Posterior cingulate gyrus (tissue), 11 donors: ENCODE measurements around the gene COA1.
"Not testable (repeated sequence)": the region's sequence is repeated elsewhere in the genome, so short reads cannot be mapped to it uniquely, and the experiment has no call there.

Experiments
- DNase-seq, 10 donors: peaks; one replicate each; pipeline versions ENCODE4 v3.0.0 to v3.0.0-alpha.2; 2020 to 2021; ENCODE audit warnings: mixed read lengths in 3 of 10
- intact Hi-C: fragments of 100-400 bp; cut with DNase I; formaldehyde crosslinking; loops from one replicate; pipeline ENCODE4 v1.15.1; 2023

COA1 gene

GRCh38 chr7:43639858-43640491 is 89.3 kb downstream of the COA1 start:
- intact Hi-C loops: no loop called here
- no peak for DNase-seq

DNA sequence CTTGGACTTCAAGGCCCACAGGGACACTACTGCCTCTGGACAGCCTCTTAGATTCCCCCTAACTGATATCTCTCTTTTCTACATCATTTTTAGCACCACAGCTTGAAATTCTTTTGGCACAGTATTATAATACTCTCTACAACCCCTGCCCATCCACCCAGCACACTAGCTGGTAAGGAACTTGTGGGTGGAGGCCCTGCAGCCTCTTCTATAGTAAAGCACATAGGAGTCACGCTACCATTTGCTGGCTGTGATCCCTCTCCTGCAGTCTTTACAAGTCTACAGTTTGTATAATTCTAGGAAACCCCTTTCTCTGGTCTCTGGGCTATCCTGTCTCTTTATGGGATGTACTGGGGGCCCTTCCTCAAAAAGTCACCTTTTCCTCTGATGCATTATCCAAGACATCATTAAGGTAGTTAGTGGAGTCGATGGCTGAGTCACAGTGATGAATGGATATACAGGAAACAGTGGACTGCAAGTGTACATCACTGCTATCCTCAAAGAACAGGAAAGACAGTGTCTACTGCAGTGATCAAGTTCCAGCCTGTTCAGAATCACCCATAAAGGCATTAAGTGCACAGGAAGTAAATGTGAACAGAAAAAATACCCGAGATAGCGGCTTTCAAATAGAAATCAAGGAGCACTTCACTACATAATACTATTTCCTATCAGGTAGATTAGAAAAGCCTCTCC is 92.1 kb downstream of the COA1 start:
- no peak for DNase-seq
- intact Hi-C loops: no loop called here

GRCh38 chr7:43636093-43636492 is 93.2 kb downstream of the COA1 start:
- DNase-seq: no peak
- intact Hi-C loops: no loop called here

GRCh38 chr7:43634384-43634783 is 94.9 kb downstream of the COA1 start:
- intact Hi-C loops: no loop called here
- DNase-seq: no peak

GRCh38 chr7:43632746-43633145 is 96.6 kb downstream of the COA1 start:
- no peak for DNase-seq
- intact Hi-C loops: no loop called here

DNA sequence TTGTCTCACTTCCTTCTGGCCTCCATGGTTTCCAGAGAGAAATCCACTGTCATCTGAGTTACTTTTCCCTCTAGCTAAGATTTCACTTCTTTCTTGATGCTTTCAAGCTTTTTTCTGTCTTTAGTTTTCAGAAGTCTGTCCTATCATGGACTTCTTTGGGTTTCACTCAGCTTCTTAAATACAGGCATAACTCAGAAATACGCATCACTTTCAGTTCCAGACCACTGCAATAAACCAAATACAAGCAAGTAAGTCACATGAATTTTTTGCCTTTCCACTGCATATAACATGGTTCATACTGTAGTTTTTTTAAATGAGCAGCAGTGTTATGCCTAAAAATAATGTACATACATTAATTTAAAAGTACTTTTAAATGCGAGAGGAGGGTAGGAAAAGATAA is 97.8 kb downstream of the COA1 start:
- intact Hi-C loops: no loop called here
- DNase-seq: no peak

GRCh38 chr7:43630482-43630881 is 98.8 kb downstream of the COA1 start:
- intact Hi-C loops: no loop called here
- no peak for DNase-seq

- no peak for DNase-seq
- intact Hi-C loops: no loop called here
These were observed 99.5 kb downstream of the COA1 start for GRCh38 chr7:43629857-43630256.

DNA sequence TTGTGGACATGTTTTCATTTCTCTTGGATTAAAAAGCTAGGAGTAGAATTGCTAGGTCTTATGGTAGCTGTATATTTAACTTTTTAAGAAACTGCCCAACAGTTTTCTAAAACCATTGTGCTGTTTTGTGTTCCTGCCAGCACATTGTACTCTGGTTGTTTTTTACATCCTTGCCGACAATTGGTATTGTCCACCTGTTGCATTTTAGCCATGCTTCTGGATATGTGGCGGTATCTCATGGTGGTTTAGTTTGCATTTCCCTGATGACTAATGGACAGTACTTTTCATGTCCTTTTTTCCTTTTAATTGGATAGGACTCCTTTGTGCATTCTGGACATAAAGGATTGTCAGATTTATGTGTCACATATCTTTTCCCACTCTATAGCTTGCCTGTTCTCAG is 100.9 kb downstream of the COA1 start:
- intact Hi-C loops: no loop called here

GRCh38 chr7:43627798-43628197 is 101.5 kb downstream of the COA1 start:
- intact Hi-C loops, DNase-seq: not testable (repeated sequence)

More for the DNA sequence above, 100.9 kb downstream of the COA1 start:
- no peak for DNase-seq

DNA sequence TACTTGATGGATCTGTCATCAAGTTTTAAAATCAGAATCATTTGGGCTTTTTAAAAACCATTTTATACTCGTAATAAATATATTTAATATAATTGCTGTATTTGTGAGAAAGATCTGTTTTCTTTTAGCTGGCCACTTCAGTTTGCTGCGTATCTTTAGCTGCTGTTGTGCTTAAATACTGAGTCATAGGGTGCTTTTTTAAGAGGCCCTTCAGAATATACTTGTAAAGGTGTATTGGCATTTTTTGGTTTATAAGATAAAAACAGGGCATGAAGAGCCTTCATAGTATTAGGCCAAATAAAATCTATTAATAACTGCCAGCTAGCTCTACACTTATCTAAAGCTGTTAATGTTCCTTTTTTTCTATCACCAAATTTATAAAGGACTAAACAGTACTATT is 102.6 kb downstream of the COA1 start:
- DNase-seq: no peak
- intact Hi-C loops: no loop called here

GRCh38 chr7:43625980-43626379 is 103.3 kb downstream of the COA1 start:
- intact Hi-C loops: no loop called here
- no peak for DNase-seq

- intact Hi-C loops: no loop called here
- DNase-seq: no peak
These were observed 103.9 kb downstream of the COA1 start for GRCh38 chr7:43625453-43625852.

DNA sequence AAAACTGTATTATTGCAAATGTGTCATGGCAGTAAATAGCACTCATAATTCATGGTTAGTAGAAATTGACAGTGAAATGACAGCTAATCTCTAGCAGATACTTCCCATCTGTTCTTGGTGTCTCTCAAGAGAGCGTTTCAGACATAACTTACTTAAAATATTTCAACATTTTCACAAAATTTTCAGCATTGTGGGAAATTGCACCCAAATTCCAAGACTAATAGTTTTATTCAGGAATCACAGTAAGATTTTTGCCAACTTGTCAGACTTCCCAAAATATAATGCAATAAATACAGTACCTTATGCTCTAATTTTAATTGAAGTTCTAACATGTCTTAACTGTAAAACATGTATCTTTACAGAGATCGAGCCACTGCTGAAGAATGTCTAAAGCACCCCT is 105.2 kb downstream of the COA1 start:
- intact Hi-C loops: no loop called here
- DNase-seq: no peak

- intact Hi-C loops: no loop called here
- no peak for DNase-seq
These were observed 107.4 kb downstream of the COA1 start for GRCh38 chr7:43621729-43622448.

DNA sequence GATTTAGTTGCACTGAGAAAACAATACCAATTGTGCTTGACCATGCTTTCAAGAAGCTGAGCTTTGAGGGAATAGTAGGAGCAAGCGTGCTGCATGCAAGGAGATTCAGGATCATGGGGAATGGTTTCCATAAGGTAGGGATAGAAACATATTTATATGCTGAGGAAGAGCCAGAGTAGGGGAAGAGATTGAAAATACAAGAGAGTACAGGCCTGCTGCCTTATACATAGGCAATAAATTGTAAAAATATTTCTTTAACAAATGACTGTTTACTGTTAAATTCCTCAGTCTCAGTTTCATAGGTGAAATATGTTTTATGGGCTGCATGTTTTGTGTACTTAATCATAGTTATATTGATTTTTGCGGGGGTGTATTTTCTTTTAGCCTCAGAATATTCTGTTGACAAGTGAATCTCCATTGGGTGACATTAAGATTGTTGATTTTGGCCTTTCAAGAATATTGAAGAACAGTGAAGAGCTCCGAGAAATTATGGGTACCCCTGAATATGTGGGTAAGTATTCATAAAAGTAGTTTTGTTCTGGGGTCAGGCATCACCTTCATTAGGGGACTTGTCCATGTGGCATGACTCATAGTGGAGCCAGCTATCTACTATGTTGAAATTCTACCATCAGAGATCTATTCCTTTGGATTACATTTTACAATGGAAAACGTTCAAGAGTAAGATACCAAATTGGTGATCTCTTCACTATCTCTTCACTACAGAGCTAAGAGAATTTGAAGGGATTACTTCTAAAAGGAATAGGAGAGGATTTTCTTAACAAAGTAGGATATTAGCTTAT is 109.9 kb downstream of the COA1 start:
- intact Hi-C loops: no loop called here
- no peak for DNase-seq

- no peak for DNase-seq
- intact Hi-C loops: no loop called here
These were observed 111.2 kb downstream of the COA1 start for GRCh38 chr7:43618073-43618472.

- DNase-seq: no peak
- intact Hi-C loops: no loop called here
These were observed 112.3 kb downstream of the COA1 start for GRCh38 chr7:43616977-43617376.

- DNase-seq: no peak
- intact Hi-C loops: no loop called here
These were observed 113.7 kb downstream of the COA1 start for GRCh38 chr7:43615558-43616145.
